ENCODE data around the gene NGEF. TPM values are rescaled to one million over a fixed set of nuclear protein-coding genes. Genes with fewer than 3 reads are reported as not detected.
A peak's percentile ranks its signal among the peaks of the same experiment; 100 is the strongest.

The NGEF gene
- total and polyA plus RNA-seq, 3 experiments from 2014 or later = 0.38 TPM; not detected in 2

GRCh38 chr2:232997749-232998665 is 15.0 kb downstream of the NGEF start:
- Histone ChIP-seq H3K4me3 (ENCODE audit: low read length) (no peak overlapping the region), H3K27me3 (ENCODE audit: insufficient read depth, low read length, poor library complexity, severe bottlenecking) (no peaks in the 10 kb centered on the region), H3K36me3 (ENCODE audit: insufficient read depth, low read length) (no peaks in the 10 kb centered on the region), H3K9me3 (ENCODE audit: low read length) (no peaks in the 10 kb centered on the region), H3K4me1 (ENCODE audit: insufficient read depth, low read length) (no peaks in the 10 kb centered on the region), H3K27ac (ENCODE audit: low read depth, low read length) (no peak overlapping the region)
- Mint-ChIP-seq H3K27ac (peak overlapping the region in 1 of 8 donors; percentile 86), H3K36me3 (no peaks in the 10 kb centered on the region), H3K4me1 (no peaks in the 10 kb centered on the region), H3K4me3 (no peak overlapping the region), H3K9me3 (no peaks in the 10 kb centered on the region), H3K27me3 (peaks cover 2 to 7% of the 10 kb centered on the region in 2 donors)
- POLR2A ChIA-PET = no interaction called here
- CTCF ChIA-PET = no interaction called here
- no peak for DNase-seq

DNA sequence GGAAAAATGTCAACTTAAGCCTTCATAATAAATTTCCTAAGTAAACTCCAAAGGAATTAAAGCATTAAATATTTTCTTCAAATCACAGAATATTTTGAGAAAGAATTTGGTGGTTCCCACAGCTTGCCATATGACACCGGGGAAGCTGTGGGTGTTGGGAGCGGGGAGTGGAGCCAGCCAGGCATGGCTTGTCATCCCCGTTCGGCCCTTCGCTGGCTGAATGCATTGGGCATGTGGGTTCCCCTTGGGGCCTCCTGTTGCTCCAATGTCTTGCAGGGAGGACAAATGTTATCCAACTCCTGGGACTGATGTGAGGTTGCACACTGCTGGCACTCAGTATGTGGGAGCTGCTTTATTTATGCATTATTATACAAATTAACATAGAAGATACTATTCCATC is 18.6 kb downstream of the NGEF start:
- POLR2A ChIA-PET = no interaction called here
- H3K36me3 Mint-ChIP-seq = no peaks in the 10 kb centered on the region

DNA sequence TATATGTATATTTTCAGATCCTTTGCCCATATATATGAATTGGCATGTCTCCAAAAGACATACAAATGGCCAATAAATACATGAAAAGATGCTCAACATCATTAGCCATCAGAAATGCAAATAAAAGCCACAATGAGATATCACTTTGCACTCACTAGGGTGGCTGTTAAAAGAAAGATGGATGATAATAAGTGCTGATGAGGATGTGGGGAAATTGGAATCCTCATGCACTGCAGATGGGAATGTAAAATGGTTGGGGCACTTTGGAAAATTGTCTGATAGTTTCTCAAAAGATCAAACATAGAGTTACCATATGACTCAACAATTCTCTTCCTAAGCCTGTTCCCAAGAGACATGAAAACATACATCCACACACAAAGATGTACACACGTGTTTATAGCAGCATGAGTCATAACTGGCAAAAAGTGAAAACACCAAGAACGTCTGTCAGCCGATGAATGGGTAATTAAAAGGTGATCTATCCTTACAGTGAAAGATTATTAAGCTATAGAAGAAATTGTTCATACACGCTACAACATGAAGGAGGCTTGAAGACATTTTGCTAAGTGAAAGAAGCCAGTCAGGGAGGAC is 19.7 kb downstream of the NGEF start:
- Histone ChIP-seq H3K27ac (ENCODE audit: low read depth, low read length) (no peak overlapping the region), H3K9me3 (ENCODE audit: low read length) (no peaks in the 10 kb centered on the region), H3K4me1 (ENCODE audit: insufficient read depth, low read length) (no peaks in the 10 kb centered on the region), H3K36me3 (ENCODE audit: insufficient read depth, low read length) (no peaks in the 10 kb centered on the region), H3K27me3 (ENCODE audit: insufficient read depth, low read length, poor library complexity, severe bottlenecking) (no peaks in the 10 kb centered on the region), H3K4me3 (ENCODE audit: low read length) (no peak overlapping the region)
- H3K9me3 Mint-ChIP-seq = no peaks in the 10 kb centered on the region
- no peak overlapping the region for H3K4me3 Mint-ChIP-seq
- no peaks in the 10 kb centered on the region for H3K36me3 Mint-ChIP-seq
- POLR2A ChIA-PET = no interaction called here
- no peak for DNase-seq
- CTCF ChIA-PET = no interaction called here
- no peaks in the 10 kb centered on the region for H3K4me1 Mint-ChIP-seq
- H3K27me3 Mint-ChIP-seq = peaks cover 2 to 7% of the 10 kb centered on the region in 2 donors
- H3K27ac Mint-ChIP-seq = no peak overlapping the region

More for the DNA sequence above, 18.6 kb downstream of the NGEF start:
- Histone ChIP-seq H3K27ac (ENCODE audit: low read depth, low read length) (no peak overlapping the region), H3K9me3 (ENCODE audit: low read length) (no peaks in the 10 kb centered on the region), H3K27me3 (ENCODE audit: insufficient read depth, low read length, poor library complexity, severe bottlenecking) (no peaks in the 10 kb centered on the region), H3K36me3 (ENCODE audit: insufficient read depth, low read length) (no peaks in the 10 kb centered on the region), H3K4me1 (ENCODE audit: insufficient read depth, low read length) (no peaks in the 10 kb centered on the region), H3K4me3 (ENCODE audit: low read length) (no peak overlapping the region)
- Mint-ChIP-seq H3K9me3 (no peaks in the 10 kb centered on the region), H3K4me3 (no peak overlapping the region), H3K27ac (no peak overlapping the region), H3K27me3 (peaks cover 3 to 4% of the 10 kb centered on the region in 2 donors), H3K4me1 (no peaks in the 10 kb centered on the region)
- CTCF ChIA-PET = no interaction called here
- no peak for DNase-seq

DNA sequence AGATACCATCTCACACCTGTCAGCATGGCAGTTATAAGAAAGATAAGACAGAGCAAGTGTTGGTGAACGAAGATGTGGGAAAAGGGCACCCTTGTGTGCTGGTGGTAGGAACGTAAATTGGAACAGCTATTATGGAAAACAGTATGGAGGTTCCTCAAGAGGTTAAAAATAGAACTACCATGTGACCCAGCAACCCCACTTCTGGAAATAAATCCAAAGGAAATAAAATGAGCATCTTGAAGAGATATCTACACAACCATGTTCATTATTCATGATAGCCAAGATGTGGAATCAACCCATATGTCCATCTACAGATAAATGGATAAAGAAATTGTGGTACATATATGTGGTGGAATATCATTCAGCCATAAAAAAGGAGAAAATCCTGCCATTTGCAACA is 26.9 kb downstream of the NGEF start:
- DNase-seq = no peak
- H3K4me1 Mint-ChIP-seq = no peaks in the 10 kb centered on the region
- H3K36me3 Mint-ChIP-seq = peaks cover 0 to 8% (median 0%) of the 10 kb centered on the region in 3 donors
- ChIA-PET POLR2A (no interaction called here), CTCF (no interaction called here)
- Histone ChIP-seq H3K9me3 (ENCODE audit: low read length) (no peaks in the 10 kb centered on the region), H3K27ac (ENCODE audit: low read depth, low read length) (no peak overlapping the region), H3K4me3 (ENCODE audit: low read length) (no peak overlapping the region), H3K4me1 (ENCODE audit: insufficient read depth, low read length) (no peaks in the 10 kb centered on the region), H3K27me3 (ENCODE audit: insufficient read depth, low read length, poor library complexity, severe bottlenecking) (no peaks in the 10 kb centered on the region), H3K36me3 (ENCODE audit: insufficient read depth, low read length) (no peaks in the 10 kb centered on the region)
- peaks cover 15 to 53% of the 10 kb centered on the region in 2 donors for H3K27me3 Mint-ChIP-seq
- no peak overlapping the region for H3K27ac Mint-ChIP-seq
- peaks cover 0 to 9% (median 5%) of the 10 kb centered on the region in 5 donors for H3K9me3 Mint-ChIP-seq
- no peak overlapping the region for H3K4me3 Mint-ChIP-seq

GRCh38 chr2:232984451-232985207 is 28.4 kb downstream of the NGEF start:
- no peak overlapping the region for H3K27ac ChIP-seq (ENCODE audit: low read depth, low read length)
- POLR2A ChIA-PET = no interaction called here
- H3K4me3 ChIP-seq (ENCODE audit: low read length) = no peak overlapping the region
- Mint-ChIP-seq H3K4me3 (no peak overlapping the region), H3K27ac (peak overlapping the region in 1 of 8 donors; percentile 64), H3K27me3 (peaks cover 14 to 60% of the 10 kb centered on the region in 2 donors), H3K36me3 (peaks cover 0 to 12% (median 0%) of the 10 kb centered on the region in 3 donors), H3K9me3 (peaks cover 0 to 9% (median 5%) of the 10 kb centered on the region in 5 donors), H3K4me1 (no peaks in the 10 kb centered on the region)
- H3K9me3 ChIP-seq (ENCODE audit: low read length) = no peaks in the 10 kb centered on the region
- no peaks in the 10 kb centered on the region for H3K27me3 ChIP-seq (ENCODE audit: insufficient read depth, low read length, poor library complexity, severe bottlenecking)
- CTCF ChIA-PET = no interaction called here
- no peaks in the 10 kb centered on the region for H3K4me1 ChIP-seq (ENCODE audit: insufficient read depth, low read length)
- DNase-seq = no peak
- H3K36me3 ChIP-seq (ENCODE audit: insufficient read depth, low read length) = no peaks in the 10 kb centered on the region

GRCh38 chr2:232983669-232984140 is 29.4 kb downstream of the NGEF start:
- H3K9me3 ChIP-seq (ENCODE audit: low read length) = no peaks in the 10 kb centered on the region
- Mint-ChIP-seq H3K4me1 (no peaks in the 10 kb centered on the region), H3K9me3 (peaks cover 0 to 9% (median 5%) of the 10 kb centered on the region in 5 donors), H3K27ac (no peak overlapping the region), H3K4me3 (no peak overlapping the region), H3K27me3 (peaks cover 14 to 60% of the 10 kb centered on the region in 2 donors), H3K36me3 (peaks cover 0 to 12% (median 0%) of the 10 kb centered on the region in 3 donors)
- no peaks in the 10 kb centered on the region for H3K27me3 ChIP-seq (ENCODE audit: insufficient read depth, low read length, poor library complexity, severe bottlenecking)
- CTCF ChIA-PET = no interaction called here
- no peaks in the 10 kb centered on the region for H3K36me3 ChIP-seq (ENCODE audit: insufficient read depth, low read length)
- POLR2A ChIA-PET = no interaction called here
- no peak overlapping the region for H3K4me3 ChIP-seq (ENCODE audit: low read length)
- no peaks in the 10 kb centered on the region for H3K4me1 ChIP-seq (ENCODE audit: insufficient read depth, low read length)
- no peak overlapping the region for H3K27ac ChIP-seq (ENCODE audit: low read depth, low read length)
- no peak for DNase-seq

GRCh38 chr2:232982926-232983668 is 30.0 kb downstream of the NGEF start:
- Mint-ChIP-seq H3K9me3 (peaks cover 0 to 9% (median 5%) of the 10 kb centered on the region in 5 donors), H3K4me3 (no peak overlapping the region), H3K4me1 (no peaks in the 10 kb centered on the region), H3K27me3 (peaks cover 14 to 55% of the 10 kb centered on the region in 2 donors), H3K27ac (peak overlapping the region in 1 of 8 donors; percentile 69), H3K36me3 (peaks cover 0 to 12% (median 0%) of the 10 kb centered on the region in 3 donors)
- no peak for DNase-seq
- Histone ChIP-seq H3K4me1 (ENCODE audit: insufficient read depth, low read length) (no peaks in the 10 kb centered on the region), H3K4me3 (ENCODE audit: low read length) (no peak overlapping the region), H3K9me3 (ENCODE audit: low read length) (no peaks in the 10 kb centered on the region), H3K27me3 (ENCODE audit: insufficient read depth, low read length, poor library complexity, severe bottlenecking) (no peaks in the 10 kb centered on the region), H3K27ac (ENCODE audit: low read depth, low read length) (no peak overlapping the region), H3K36me3 (ENCODE audit: insufficient read depth, low read length) (no peaks in the 10 kb centered on the region)
- ChIA-PET CTCF (no interaction called here), POLR2A (no interaction called here)

All from CD8-positive, alpha-beta memory T cell (primary cell).